ENCODE measurements around the gene TENM4. TPM values are rescaled to one million over a fixed set of nuclear protein-coding genes. Genes with fewer than 3 reads are reported as not detected.

Gene TENM4
- total RNA-seq, 1 experiment from 2014 or later = 18.7 TPM

DNA sequence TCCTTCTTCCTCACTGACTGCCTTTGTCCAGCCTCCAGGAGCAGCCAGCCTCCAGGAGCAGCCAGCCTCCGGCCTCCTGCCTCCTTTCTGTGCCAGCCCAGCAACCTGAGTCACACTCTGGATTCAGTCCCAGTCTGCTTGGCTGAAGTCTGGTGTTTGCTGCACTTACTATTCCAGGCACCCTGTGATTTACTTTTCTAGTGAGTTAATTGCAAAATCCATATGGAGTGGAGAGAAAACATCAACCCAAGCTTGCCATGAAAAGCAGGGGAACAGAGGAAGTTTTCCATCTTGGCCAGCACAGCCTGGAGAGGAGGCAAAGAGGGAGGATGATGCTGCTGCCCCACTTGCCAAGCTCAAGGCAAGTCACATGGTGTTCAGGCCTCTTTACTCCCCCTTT lies 400.5 kb downstream of the TENM4 start:
- no peak for DNase-seq (ENCODE audit: low spot score)
- in situ Hi-C loops (cut with HindIII; ENCODE audit: low sequenced_read_pairs) = no loop called here

DNA sequence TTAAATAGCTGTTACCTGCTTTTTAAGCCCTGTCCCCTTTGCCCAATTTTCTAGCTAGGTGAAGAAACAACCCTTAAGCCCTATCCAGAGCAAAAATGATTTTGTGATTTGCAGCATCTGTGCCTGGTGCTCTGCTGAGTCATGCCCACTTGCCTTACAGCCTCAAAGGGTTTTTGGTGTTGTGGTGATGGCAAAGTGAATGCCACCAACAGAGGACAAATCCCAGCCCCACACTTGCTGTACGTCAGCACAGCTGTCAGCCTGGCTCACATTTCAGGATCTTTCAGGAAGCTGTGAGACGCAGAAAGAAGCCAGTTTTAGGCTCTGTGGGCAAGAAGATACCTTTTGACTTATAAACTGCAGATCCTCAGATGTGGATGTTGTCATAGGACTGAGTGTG lies 401.7 kb downstream of the TENM4 start:
- DNase-seq (ENCODE audit: low spot score) = no peak
- in situ Hi-C loops (cut with HindIII; ENCODE audit: low sequenced_read_pairs) = no loop called here

DNA sequence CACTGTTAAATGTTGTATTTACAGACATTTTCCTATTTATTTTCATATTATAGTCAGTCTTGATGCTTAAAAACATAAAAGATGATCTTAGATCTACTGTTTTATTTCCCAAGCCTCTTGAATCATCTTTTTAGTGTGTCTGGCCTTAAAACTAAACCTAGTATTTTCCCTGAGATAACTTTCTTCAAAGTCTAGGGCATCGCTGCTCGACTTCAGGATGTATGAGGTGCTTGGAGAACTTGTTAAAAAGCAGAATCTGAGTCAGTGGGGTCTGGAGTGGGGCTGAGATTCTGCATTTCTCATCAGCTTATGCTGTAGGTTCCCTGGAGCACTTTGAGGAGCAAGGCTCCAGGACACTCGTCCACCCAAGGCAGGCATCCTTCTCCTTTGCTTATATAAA lies 404.9 kb downstream of the TENM4 start:
- in situ Hi-C loops (cut with HindIII; ENCODE audit: low sequenced_read_pairs) = no loop called here
- DNase-seq (ENCODE audit: low spot score) = no peak

DNA sequence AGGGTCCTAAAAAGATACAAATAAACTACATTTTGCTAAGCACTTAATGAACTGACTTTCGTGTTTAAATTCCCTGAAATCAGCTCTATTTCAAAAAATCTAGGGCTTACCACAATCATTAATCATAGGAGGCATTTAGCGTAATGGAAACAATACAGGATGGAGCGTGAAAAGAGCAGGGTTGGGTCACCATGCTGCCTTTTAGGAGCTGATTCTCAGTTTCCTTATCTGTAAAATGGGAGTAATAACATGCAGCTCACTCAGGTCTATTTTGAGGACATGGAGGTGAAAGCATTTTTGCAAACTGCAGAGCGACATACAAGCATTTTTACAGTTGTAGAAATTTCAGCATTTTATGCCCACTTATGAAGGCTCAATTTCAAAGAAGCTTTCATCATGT lies 407.0 kb downstream of the TENM4 start:
- in situ Hi-C loops (cut with HindIII; ENCODE audit: low sequenced_read_pairs) = no loop called here
- DNase-seq (ENCODE audit: low spot score) = no peak

DNA sequence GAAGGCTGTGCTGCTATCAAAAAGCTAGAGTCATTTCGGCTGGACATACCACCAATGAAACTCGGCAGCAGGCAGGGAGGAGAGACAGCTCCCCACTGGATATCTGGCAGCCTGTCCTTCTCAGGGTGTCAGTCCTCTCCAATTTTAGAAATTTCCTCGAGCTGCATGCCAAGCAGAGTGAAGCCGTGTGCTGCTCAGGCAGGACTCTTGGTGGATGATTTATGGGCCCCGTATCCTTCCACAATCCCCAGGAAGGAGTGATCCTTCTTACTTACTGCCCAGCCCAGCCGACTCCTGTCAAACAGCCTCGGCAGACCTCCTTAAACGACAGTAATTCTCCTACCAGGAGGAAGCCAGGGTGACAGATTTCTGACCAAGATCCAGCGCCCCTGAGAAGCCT lies 410.4 kb downstream of the TENM4 start:
- in situ Hi-C loops (cut with HindIII; ENCODE audit: low sequenced_read_pairs) = no loop called here
- no peak for DNase-seq (ENCODE audit: low spot score)

DNA sequence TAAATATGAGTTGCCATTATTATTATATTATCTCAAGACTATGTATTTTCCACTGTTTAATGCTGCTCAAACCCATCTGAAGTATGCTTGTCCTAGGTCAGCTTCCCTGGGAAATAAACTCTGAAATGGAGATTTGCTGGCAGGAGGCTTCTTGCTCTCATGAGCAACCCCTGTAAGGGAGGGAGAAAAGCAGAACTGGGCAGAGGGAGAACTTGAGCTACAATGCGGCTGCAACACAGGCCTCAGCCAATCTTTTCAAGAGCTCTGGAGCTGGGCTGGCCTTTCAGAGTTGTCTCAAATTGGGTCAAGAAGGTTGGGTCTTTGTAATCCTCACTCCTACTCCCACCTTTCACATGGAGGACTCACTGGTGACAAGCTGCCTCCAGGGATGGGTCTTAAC lies 412.6 kb downstream of the TENM4 start:
- no peak for DNase-seq (ENCODE audit: low spot score)
- in situ Hi-C loops (cut with HindIII; ENCODE audit: low sequenced_read_pairs) = no loop called here

DNA sequence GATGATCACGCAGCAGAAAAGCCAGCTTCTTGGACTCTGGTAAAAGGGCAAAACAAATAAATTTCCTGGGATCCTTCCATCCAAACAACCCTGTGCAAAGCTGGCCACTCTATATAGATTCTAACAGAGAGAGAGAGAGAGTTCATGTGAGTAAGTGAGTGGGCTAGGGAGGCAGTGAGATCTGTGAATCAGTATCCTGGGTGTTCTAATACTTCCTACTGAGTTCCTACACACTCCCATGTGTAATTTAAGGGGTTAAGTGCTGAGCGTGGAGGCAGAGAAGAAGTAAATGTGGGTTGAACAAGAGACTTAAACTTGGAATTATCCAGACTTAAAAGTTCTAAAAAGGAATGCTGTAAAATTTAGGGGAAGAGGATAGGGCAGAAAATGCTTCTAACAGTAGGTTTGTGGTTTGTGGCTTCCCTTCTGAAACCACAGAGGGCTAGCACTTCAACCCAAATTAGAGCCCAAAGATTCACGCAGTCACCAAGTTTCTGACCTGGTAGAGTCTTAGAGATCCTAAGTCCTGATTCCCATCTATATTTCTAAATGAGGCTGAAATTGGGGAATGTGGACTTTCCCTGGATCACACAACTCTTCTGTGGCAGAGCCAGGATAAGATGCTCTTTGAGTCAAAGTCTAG lies 413.9 kb downstream of the TENM4 start:
- in situ Hi-C loops (cut with HindIII; ENCODE audit: low sequenced_read_pairs) = no loop called here
- no peak for DNase-seq (ENCODE audit: low spot score)

DNA sequence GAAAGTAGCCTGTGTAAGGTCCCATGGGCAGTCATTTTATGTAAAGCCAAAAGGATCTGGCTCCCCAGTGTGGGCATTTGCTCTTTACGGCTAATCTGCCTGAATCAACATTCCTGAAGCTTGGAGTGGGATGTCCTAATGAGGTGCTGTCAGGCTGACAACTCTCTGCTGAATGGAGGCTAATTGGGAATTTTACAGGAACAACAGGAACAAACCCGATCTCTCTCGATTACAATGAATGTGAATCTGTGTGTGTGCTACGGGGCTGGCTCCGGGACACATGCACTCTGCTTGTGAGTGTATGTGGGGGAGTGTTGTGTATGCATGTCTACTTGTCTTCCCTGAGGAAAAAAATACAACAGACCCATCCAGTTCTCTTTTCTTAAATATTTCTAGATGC lies 415.2 kb downstream of the TENM4 start:
- DNase-seq (ENCODE audit: low spot score) = no peak
- in situ Hi-C loops (cut with HindIII; ENCODE audit: low sequenced_read_pairs) = no loop called here

DNA sequence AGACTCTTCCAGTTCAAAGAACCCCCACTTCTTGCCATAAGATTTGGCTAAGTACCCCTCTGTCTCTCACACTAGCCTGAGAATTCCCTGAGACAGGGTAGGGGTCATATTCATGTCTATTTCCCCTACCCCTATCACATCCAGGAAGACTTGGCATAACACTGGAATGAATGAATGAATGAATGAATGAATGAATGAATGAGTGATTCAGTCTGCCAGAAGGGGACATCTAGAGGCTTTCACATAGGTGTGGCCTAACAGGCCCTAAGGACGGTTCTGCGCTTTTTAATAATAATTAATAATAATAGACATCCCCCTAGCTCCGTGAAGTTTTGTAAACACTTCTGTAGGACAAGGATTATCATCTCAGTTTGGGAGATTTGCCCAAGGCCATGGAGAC lies 415.7 kb downstream of the TENM4 start:
- DNase-seq (ENCODE audit: low spot score) = no peak
- in situ Hi-C loops (cut with HindIII; ENCODE audit: low sequenced_read_pairs) = no loop called here

DNA sequence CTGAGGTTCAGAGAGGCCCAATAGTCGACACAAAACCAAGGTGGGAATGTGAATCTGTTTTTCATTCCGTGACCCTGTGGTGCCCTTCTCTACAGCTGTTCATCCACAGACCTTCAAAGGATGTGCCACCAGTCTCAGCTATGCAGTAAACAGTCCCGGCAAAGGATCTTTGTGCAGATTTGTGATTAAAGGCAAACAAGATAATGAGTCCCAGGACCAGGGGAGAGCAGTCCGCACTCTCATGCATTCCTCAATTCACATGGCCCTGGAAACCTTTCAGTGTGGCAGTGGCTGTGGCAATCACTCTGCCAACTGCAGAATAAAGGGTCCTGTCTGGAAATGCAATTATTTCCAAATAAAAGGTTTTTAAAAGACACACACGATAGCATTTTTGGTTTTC lies 418.6 kb downstream of the TENM4 start:
- DNase-seq (ENCODE audit: low spot score) = no peak
- in situ Hi-C loops (cut with HindIII; ENCODE audit: low sequenced_read_pairs) = no loop called here

DNA sequence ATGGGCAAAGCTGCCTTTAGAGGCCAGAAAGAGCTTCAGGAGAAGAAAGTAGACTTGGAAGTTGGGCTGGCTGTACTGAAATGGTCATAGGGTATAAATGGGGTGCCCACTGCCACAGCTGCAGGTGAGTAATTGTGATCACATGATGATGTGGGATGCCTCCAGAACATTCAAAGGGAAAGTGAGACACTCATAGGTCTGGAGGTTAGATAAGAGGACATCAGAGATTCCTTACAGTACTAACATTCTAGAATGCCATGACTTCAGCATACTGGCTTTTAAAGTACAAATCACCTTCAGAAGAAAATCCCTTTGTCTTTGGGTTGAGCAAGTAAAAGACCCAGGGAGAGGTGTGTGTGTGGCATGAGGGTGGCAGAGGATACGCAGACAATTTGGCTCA lies 419.2 kb downstream of the TENM4 start:
- in situ Hi-C loops (cut with HindIII; ENCODE audit: low sequenced_read_pairs) = no loop called here
- DNase-seq (ENCODE audit: low spot score) = no peak

DNA sequence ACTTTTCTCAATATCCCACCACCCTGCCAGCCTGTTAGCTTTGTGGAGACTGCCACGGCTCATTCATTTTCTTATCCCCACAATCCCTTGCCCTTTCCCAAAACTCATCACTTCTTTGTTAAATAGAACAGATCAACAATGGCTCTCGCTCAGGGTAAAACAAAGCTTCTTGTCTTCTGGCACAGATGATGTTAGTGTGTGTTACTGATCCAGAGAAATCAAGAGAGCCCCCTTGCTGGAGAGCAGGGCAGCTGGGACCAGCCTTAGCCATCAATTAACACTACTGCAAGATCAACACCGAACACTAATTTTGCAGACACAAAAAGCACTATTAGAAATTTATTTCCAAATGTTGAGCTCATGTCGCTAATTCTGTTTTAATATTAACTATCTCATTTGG lies 420.9 kb downstream of the TENM4 start:
- in situ Hi-C loops (cut with HindIII; ENCODE audit: low sequenced_read_pairs) = no loop called here
- DNase-seq (ENCODE audit: low spot score) = no peak

DNA sequence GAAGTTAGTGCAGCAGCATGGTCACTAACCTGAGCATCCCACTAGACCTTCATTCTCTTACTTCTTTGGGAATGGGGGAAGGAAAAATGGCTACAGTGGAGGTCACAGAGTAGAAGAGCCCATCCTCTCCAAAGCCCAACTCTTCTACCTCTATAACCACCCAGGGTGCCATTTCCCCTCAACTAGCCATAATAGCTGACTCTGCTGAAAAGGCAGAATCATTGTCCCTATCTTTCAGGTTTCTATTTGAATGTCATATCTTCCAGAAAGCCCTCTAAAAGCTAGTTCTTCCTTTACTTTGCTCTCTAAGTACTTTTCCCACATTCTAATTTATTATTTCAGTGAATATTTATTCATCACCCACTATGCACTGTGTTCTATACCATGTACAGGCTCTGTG lies 421.6 kb downstream of the TENM4 start:
- no peak for DNase-seq (ENCODE audit: low spot score)
- in situ Hi-C loops (cut with HindIII; ENCODE audit: low sequenced_read_pairs) = no loop called here

DNA sequence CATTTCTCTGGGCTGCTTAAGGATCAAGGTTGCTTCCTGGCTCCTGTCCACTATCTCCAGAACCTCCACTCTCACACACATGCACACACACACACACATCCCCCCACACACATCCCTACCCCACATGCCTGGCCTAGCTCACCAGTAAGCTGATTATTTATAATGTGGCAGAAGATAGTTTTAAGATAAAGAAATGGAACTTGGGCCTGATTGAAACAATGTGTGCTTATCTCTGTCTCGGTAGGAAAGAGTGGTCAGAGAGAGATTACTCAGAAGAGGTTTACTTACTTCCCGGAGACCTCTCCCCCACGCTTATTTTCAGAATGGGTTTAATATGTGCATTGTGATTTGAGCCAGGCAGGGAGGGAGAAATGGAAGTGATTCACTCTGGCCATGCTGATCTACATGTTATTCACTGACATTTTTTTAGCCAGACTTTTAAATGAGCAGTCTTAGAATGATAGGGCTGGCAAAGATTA lies 422.4 kb downstream of the TENM4 start:
- in situ Hi-C loops (cut with HindIII; ENCODE audit: low sequenced_read_pairs) = no loop called here
- DNase-seq (ENCODE audit: low spot score) = no peak

DNA sequence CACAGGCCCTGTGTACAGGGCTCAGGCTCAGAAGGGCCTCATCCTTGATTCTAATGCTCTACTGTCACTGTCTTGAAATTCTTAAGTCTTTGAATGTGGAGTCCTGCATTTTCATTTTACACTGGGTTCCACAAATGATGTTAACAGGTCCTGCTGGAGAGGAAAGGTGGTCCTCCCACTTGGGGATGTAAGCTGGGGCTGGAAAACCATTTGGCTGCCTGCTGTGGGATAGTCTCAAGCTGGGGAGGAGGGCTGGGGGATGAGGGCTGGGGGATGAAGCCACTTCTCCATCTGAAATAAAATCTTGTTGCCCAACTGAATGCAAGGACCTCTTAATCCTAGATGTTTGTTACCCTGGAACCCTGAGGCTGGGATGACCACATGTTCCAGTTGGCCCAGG lies 423.0 kb downstream of the TENM4 start:
- DNase-seq (ENCODE audit: low spot score) = no peak
- in situ Hi-C loops (cut with HindIII; ENCODE audit: low sequenced_read_pairs) = no loop called here

DNA sequence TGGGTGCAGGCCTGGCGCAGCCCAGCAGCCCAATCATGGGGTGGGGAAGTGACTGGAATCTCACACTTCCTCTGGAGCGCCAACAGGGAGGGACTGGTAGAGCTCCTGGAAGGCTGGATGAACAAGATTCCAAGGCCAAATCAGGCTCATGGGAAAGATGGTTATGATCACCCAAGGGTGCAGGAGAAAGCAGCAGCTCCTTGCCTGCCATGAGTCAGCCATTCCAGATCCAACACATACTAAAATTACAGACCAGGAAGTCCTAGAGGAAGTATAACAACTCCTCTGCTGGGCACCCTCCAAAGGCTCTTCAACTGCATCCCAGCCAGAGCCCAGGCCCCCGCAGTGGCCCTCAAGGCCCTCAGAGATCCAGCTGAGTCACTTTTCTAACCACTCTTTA lies 427.3 kb downstream of the TENM4 start:
- in situ Hi-C loops (cut with HindIII; ENCODE audit: low sequenced_read_pairs) = no loop called here
- no peak for DNase-seq (ENCODE audit: low spot score)

DNA sequence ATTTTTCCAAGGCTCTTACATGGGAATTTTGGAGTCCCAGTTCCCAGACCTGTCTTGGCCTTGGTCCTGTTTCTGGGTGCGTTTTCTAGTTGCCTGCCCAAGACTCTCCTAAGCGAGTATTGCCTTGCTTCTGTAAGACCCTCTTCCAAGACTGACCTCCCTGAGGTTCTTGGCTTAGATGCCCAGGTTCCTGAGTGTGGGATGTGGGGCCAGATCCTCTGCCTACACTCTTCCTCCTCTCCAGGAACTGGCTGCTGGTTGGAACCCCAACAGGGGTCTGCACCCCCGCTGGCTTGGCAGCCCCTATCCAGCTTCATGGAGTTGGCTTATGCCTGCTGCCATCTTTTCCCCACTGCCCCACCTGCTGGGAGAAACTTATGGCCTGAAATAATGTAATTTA lies 429.5 kb downstream of the TENM4 start:
- in situ Hi-C loops (cut with HindIII; ENCODE audit: low sequenced_read_pairs) = no loop called here
- no peak for DNase-seq (ENCODE audit: low spot score)

DNA sequence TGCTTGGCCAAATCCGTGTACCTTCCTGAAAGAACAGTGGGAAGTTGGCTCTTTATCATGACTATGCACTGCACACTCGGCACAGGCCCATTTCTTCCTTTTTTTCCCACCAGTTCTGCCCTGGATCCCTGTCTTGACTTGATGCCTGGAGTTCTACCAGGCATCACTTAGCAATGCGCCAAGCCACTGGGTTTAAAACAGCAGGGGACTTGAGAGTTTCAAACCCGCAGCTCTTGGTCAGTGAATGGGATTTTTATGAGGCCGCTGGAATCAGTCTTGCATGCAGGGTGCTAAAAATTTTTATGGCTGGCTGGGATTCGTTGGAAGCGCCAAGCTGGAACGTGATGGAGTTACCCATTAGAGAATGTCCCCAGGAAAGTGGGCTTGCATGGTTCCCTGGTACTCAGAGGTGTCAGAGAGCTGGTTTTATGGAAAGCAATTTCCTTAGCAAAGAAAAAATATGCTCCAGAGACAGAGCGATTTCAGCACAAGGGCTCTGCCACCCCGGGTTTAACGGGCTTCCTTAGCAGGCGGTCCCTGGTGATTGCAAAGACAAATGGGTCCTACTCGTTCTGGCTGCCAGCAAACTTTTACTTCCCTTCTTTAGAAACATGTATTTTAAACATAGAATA lies 432.9 kb downstream of the TENM4 start:
- DNase-seq (ENCODE audit: low spot score) = peak; percentile 79
- in situ Hi-C loops (cut with HindIII; ENCODE audit: low sequenced_read_pairs) = no loop called here

DNA sequence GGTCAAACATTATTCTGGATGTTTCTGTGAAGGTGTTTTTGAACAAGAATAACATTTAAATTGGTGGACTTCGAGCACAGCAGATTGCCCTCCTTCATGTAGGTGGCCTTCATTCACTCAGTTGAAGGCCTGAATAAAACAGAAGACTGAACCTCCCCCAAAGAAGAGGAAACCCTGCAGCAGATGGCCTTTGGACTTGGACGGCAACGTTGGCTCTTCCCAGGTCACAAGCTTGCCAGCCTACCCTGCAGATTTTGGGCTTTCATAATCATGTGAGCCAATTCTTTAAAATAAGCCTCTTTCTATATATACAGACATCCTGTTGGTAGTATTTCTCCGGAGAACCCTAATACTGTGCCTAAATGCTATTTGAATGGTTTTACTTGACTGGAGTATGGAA lies 434.0 kb downstream of the TENM4 start:
- DNase-seq (ENCODE audit: low spot score) = peak; percentile 78
- in situ Hi-C loops (cut with HindIII; ENCODE audit: low sequenced_read_pairs) = no loop called here

DNA sequence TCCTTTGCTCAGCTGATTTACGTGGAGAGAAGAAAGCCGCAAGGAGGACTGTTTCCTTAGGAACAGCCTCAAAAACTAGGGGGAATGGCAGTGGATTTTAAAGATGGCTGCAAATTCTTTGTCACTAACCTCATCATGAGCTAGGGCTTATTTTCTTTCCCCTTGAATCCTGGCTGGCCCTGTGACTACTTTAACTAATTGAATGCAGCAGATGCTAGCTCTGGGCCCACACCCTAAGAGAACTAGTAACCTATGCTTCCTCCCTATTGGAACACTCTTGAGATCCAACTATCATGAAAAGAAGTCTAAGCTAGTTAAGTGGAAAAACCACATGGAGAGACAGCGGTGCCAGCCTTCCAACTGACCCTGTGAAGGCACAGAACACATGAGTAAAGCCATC lies 444.8 kb downstream of the TENM4 start:
- in situ Hi-C loops (cut with HindIII; ENCODE audit: low sequenced_read_pairs) = no loop called here
- DNase-seq (ENCODE audit: low spot score) = no peak

DNA sequence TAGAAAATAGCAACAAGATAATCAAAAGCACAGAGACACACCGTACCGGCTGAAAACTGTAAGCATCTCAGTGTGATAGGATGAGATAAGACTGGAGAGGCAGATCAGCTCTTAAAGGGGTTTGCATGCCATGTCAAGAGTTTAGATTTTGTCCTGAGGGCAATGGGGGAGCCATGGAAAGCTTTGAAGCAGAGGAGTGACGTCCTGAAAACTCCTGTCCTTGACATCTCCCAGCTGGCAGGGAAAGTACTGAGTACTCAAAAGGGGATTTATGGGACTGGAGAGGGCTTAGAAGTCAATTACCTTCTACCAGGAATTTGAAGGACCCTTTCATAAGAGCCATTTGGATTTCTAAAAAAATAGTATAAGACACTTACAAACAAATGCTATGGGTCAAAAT lies 445.7 kb downstream of the TENM4 start:
- no peak for DNase-seq (ENCODE audit: low spot score)
- in situ Hi-C loops (cut with HindIII; ENCODE audit: low sequenced_read_pairs) = no loop called here

All from G401 (cell line).